GM23338 (cell line): ENCODE measurements around the gene SERTAD1. TPM values are rescaled to one million over a fixed set of nuclear protein-coding genes. Genes with fewer than 3 reads are reported as not detected.
A peak's percentile ranks its signal among the peaks of the same experiment; 100 is the strongest.

ENCODE experiments used
- ATAC-seq: fragments of 200-7000 bp; cut with Tn5 transposase; 3 replicates; pipeline ENCODE4 v1.9.1; 2020
- DNase-seq: peaks from one replicate; pipeline ENCODE4 v3.0.0-alpha.2; 2015; ENCODE audit warnings: low spot score
- H2AFZ ChIP-seq: fragments of 200-600 bp; sonication (generic); 2 replicates; pipeline ENCODE4 v1.8.0; 2016; ENCODE audit warnings: antibody characterized with exemption, mild to moderate bottlenecking, moderate library complexity
- H3F3A ChIP-seq: fragments of 200-600 bp; sonication (generic); replicated peaks from 2 replicates; pipeline ENCODE4 v1.8.0; 2017; ENCODE audit warnings: antibody characterized with exemption, mixed run types, low read depth
- H3K27ac ChIP-seq: fragments of 200-600 bp; sonication (generic); 2 replicates; pipeline ENCODE4 v1.6.1; 2016; ENCODE audit warnings: low read depth
- H3K27me3 ChIP-seq: fragments of 200-600 bp; sonication (generic); 2 replicates; pipeline ENCODE4 v1.8.0; 2016; ENCODE audit warnings: mild to moderate bottlenecking, mixed run types, moderate library complexity; ENCODE audit not compliant: insufficient read depth
- H3K36me3 ChIP-seq: fragments of 200-600 bp; sonication (generic); 2 replicates; pipeline ENCODE4 v1.8.0; 2016; ENCODE audit warnings: mild to moderate bottlenecking; ENCODE audit not compliant: insufficient read depth
- H3K4me1 ChIP-seq: fragments of 200-600 bp; sonication (generic); 2 replicates; pipeline ENCODE4 v1.8.0; 2016; ENCODE audit warnings: mild to moderate bottlenecking, moderate library complexity; ENCODE audit not compliant: insufficient read depth
- H3K4me2 ChIP-seq: fragments of 200-600 bp; sonication (generic); 2 replicates; pipeline ENCODE4 v1.7.1; 2017; ENCODE audit warnings: mixed run types
- H3K4me3 ChIP-seq: fragments of 200-600 bp; sonication (generic); 2 replicates; pipeline ENCODE4 v1.6.1; 2016; ENCODE audit warnings: mixed run types
- H3K79me2 ChIP-seq: fragments of 200-600 bp; sonication (generic); replicated peaks from 2 replicates; pipeline ENCODE4 v1.8.0; 2017; ENCODE audit warnings: mild to moderate bottlenecking; ENCODE audit not compliant: insufficient read depth
- H3K9me2 ChIP-seq: fragments of 200-600 bp; sonication (generic); 2 replicates; pipeline ENCODE4 v1.8.0; 2017; ENCODE audit not compliant: insufficient read depth
- H4K20me1 ChIP-seq: fragments of 200-600 bp; sonication (generic); replicated peaks from 2 replicates; pipeline ENCODE4 v1.8.0; 2017; ENCODE audit warnings: mild to moderate bottlenecking; ENCODE audit not compliant: insufficient read depth
- H3K27ac Mint-ChIP-seq: 2 replicates; pipeline ENCODE4 v1.8.0; 2020; ENCODE audit warnings: inconsistent platforms, mild to moderate bottlenecking, moderate library complexity, mixed read lengths
- H3K27me3 Mint-ChIP-seq: 3 replicates; pipeline ENCODE4 v1.8.0; 2022; ENCODE audit warnings: low read depth, mild to moderate bottlenecking, moderate library complexity, mixed read lengths, inconsistent platforms; ENCODE audit not compliant: insufficient read depth, poor library complexity
- H3K36me3 Mint-ChIP-seq: 3 replicates; pipeline ENCODE4 v1.8.0; 2021; ENCODE audit warnings: low read depth, mild to moderate bottlenecking, inconsistent platforms, moderate library complexity, mixed read lengths
- H3K4me1 Mint-ChIP-seq: 3 replicates; pipeline ENCODE4 v1.8.0; 2020; ENCODE audit warnings: mild to moderate bottlenecking, inconsistent platforms, mixed read lengths
- H3K4me3 Mint-ChIP-seq: 3 replicates; pipeline ENCODE4 v1.8.0; 2021; ENCODE audit warnings: moderate library complexity, mild to moderate bottlenecking, inconsistent platforms, mixed read lengths
- H3K9me3 Mint-ChIP-seq: 3 replicates; pipeline ENCODE4 v1.8.0; 2020; ENCODE audit warnings: moderate library complexity, mild to moderate bottlenecking, inconsistent platforms, mixed read lengths
- CREB1 ChIP-seq: fragments of 250-450 bp; sonication (Bioruptor Pico); IDR thresholded peaks from 2 replicates; pipeline ENCODE4 v1.5.0; 2020; ENCODE audit warnings: low read depth, mild to moderate bottlenecking, moderate library complexity
- CTCF ChIP-seq, 2 experiments: fragments of 200-600 bp in 1 of 2; sonication (generic) in 1 of 2; conservative IDR thresholded peaks; 2 replicates each; pipeline versions ENCODE4 v1.5.1 to v1.6.1; 2016 to 2017; ENCODE audit warnings: antibody characterized with exemption in 2 of 2, low read depth in 2 of 2, mild to moderate bottlenecking in 2 of 2, moderate library complexity in 1 of 2
- NANOG ChIP-seq: IDR thresholded peaks from 2 replicates; pipeline ENCODE4 v1.6.1; 2016; ENCODE audit warnings: antibody characterized with exemption, borderline replicate concordance
- REST ChIP-seq: IDR thresholded peaks from one replicate; pipeline ENCODE4 v1.6.1; 2018; ENCODE audit warnings: antibody characterized with exemption; ENCODE audit not compliant: unreplicated experiment
- ZNF114 ChIP-seq: fragments of 250-450 bp; sonication (Bioruptor Pico); IDR thresholded peaks from 2 replicates; pipeline ENCODE4 v1.5.0; 2020; ENCODE audit warnings: mild to moderate bottlenecking, moderate library complexity
- polyA plus RNA-seq: library from polyadenylated mRNA; unstranded; fragments of >200 nt; fragmentation: Nextera tagmentation; extraction: Ambion mirVana; gene quantifications from 2 replicates; pipeline ENCODE4 v1.2.1, GENCODE V29; 2016
- total RNA-seq: library from RNA; depleted of rRNA; stranded (reverse); fragments of >200 nt; shearing (Covaris generic); gene quantifications from 2 replicates; pipeline ENCODE4 v1.2.3, GENCODE V29; 2014

SERTAD1 gene
- total and polyA plus RNA-seq, 2 experiments from 2014 or later, result 4.6 to 9.1 TPM

GRCh38 chr19:40423938-40424337 lies 1.9 kb downstream of the SERTAD1 start:
- Histone ChIP-seq H3K9me2 (no peaks in the 10 kb centered on the region), H3K4me1 (peaks cover 17% of the 10 kb centered on the region), H3K79me2 (no peaks in the 10 kb centered on the region; the same call in none of the 2 replicates), H3K36me3 (no peaks in the 10 kb centered on the region), H3K4me2 (peak overlapping the region; percentile 96), H2AFZ (no peak overlapping the region), H3F3A (0 out of 2 replicates have a peak, but pooled peaks cover 2% of the 10 kb centered on the region), H3K27me3 (no peaks in the 10 kb centered on the region), H3K27ac (no peak overlapping the region), H4K20me1 (no peaks in the 10 kb centered on the region), H3K4me3 (no peak overlapping the region)
- H3K27me3 Mint-ChIP-seq, result peaks cover 10% of the 10 kb centered on the region
- H3K4me1 Mint-ChIP-seq, result peaks cover 15% of the 10 kb centered on the region
- no peak for ATAC-seq
- no peak overlapping the region for H3K27ac Mint-ChIP-seq
- no peak overlapping the region for H3K4me3 Mint-ChIP-seq
- TF ChIP-seq ZNF114 (CRISPR knock-in tag), result no peak
- TF ChIP-seq NANOG, result no peak
- DNase-seq, result no peak
- peaks cover 12% of the 10 kb centered on the region for H3K36me3 Mint-ChIP-seq
- peaks cover 3% of the 10 kb centered on the region; the same call in 1 of the 3 replicates for H3K9me3 Mint-ChIP-seq

- H2AFZ ChIP-seq, result no peak overlapping the region
- TF ChIP-seq REST (no peak), CREB1 (no peak), CTCF (conservative IDR thresholded peaks at IDR 0.05; ENCODE audit: low read depth in 2 of 2) (no peak)
- H3K27ac Mint-ChIP-seq, result no peak overlapping the region
- ATAC-seq (no peak), DNase-seq (no peak)
- H3K4me1 Mint-ChIP-seq, result peaks cover 15% of the 10 kb centered on the region
- no peak overlapping the region for H3K4me3 ChIP-seq
- no peaks in the 10 kb centered on the region; the same call in none of the 2 replicates for H3K79me2 ChIP-seq
- 0 out of 3 replicates have a peak overlapping the region, but pooled peaks have one; percentile 8 for H3K4me3 Mint-ChIP-seq
- H3K36me3 Mint-ChIP-seq, result peaks cover 12% of the 10 kb centered on the region
- peaks cover 11% of the 10 kb centered on the region for H3K27me3 Mint-ChIP-seq
- H3K27ac ChIP-seq, result no peak overlapping the region
- H4K20me1 ChIP-seq, result no peaks in the 10 kb centered on the region
- no peaks in the 10 kb centered on the region for H3K9me2 ChIP-seq
- H3K36me3 ChIP-seq, result no peaks in the 10 kb centered on the region
- H3K27me3 ChIP-seq, result no peaks in the 10 kb centered on the region
- H3K4me2 ChIP-seq, result no peak overlapping the region
- H3K4me1 ChIP-seq, result peaks cover 17% of the 10 kb centered on the region
- H3K9me3 Mint-ChIP-seq, result peaks cover 3% of the 10 kb centered on the region; the same call in 1 of the 3 replicates
- 0 out of 2 replicates have a peak, but pooled peaks cover 2% of the 10 kb centered on the region for H3F3A ChIP-seq
These were observed 2.8 kb downstream of the SERTAD1 start for GRCh38 chr19:40422748-40423566.
